GM19455 (cell line): ENCODE results near the gene MAMDC2.

ENCODE experiments used
- ATAC-seq: cut with Tn5 transposase; IDR thresholded peaks from one replicate; pipeline ENCODE4 v1.9.1; 2021; ENCODE audit not compliant: unreplicated experiment

MAMDC2 gene

DNA sequence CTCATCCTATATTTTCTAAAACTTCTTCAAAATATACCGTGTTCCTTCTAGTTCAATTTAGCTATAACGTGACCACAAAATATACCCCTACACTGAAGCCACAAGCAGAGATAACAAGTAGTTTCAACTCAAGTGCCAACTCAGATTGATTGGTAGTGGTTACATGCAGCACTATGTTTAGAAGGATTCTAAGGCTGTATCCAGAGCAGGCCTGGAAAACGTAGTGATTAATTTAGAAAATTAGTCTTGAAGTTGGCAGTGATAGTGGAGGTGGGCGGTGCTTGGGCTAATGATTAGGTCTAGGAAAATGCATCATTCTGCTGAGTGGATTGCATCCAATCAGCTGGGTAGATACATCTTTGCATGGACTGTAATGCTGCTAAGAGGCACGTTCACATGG, 61.5 kb downstream of the MAMDC2 start:
- no peak for ATAC-seq

DNA sequence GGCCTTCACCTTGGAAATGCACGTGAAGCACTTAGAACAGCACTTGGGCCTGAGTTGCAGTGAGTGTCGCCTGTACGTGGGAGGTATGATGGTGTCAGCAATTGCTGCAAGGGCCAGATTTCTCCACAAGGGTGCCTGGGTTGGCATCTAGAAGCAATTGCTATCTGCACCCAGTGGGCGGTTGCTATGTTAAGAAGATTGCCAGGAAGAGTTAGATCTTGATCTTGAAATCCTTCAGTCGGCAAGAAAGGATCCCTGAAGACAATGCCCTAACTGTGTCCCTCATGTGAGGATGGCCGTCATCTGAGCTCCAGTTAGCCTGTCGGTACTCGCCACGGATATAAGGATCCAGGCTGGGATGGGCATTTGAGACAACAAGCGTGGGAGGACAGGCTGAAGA, 62.9 kb downstream of the MAMDC2 start:
- ATAC-seq = no peak

DNA sequence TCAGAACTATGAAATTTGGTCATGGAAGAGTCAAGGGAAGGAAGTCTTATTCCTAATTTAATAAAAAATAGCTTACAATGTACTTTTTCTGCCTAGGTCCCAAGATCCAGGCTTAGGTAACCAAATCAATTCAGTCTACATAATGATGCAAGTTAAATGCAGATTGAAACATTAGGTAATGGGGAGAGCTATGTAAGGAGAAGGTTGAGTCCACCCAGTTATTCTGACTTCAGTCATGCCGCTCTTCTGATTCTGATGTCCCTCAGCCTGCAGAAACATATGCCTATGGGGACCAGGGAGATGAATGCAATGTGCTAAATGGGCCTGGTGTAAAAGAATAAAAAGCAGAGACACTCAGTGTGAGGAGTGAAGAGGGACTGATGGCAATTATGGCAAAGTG, 63.9 kb downstream of the MAMDC2 start:
- no peak for ATAC-seq

DNA sequence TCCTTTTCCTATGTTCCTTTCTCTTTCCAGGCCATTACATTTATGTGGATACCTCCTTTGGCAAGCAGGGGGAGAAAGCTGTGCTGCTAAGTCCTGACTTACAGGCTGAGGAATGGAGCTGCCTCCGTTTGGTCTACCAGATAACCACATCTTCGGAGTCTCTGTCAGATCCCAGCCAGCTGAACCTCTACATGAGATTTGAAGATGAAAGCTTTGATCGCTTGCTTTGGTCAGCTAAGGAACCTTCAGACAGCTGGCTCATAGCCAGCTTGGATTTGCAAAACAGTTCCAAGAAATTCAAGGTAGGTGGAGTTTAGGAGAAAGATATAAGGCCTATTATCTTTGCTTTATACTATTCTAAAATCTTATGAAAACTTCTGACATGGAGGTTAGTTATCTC, 64.5 kb downstream of the MAMDC2 start:
- ATAC-seq = no peak

DNA sequence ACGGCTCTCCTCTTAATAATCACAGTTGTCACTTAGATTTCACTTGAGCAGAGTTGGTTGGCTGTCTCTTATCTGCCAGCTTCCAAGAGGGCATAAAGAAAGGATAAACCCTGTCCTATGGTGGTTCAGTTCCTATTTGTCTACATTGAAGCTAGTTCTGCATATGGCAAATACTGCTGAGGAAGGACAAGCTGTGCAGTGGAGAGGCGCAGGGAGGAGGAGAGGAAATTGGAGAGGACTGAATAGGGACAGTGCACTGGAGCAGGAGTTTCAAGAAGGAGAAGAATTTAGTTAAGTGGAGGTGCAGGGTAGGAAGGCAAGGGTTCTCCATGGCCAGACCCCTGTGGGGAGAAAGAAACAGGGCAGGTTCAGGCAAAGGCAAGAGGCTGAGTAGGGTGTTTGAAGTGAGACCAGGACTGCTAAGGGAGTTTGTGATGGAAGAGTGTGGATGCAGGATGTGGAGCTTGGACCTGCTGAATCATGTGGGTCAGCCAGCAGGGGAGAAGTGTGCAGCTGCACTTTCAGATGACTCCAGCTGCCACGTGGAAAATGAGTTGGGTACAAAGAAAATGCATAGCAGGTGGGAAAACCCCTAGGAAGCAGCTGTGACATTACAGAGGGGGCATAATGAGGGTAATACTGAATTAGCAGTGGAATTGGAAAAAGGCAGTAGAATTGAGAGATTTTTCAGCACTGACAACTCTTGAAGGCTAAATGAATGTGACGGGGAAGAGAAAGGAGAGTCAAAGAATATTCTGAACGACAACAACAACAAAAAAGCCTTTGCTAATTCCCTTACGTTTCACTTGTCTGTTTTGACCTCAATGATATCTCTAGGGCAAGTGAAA, 66.8 kb downstream of the MAMDC2 start:
- ATAC-seq = no peak

DNA sequence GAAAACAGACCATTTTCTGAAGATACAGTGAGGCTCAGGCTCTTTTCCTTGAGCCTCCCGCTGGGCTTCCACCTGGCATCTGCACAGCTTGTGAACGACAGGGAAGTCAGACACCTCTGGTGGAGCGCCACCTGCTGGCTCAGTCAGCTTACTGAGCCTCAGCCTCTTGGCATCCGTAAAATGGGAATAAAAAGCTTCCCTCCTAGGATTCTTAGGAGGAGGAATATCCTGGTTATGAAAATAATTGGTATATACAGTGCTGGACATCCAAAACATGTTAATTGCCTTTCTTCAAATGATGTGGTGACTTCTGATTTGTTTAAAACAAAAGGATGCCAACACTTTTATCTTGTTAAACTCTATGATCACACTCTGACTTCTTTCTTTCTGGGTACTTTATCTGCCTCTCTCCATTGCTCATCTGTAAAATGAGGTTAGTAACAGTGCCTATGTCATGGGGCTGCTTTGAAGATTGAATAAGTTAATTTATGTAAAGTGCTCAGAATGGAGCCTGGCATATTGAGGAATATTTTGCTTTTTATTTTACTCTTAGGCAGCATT, 67.5 kb downstream of the MAMDC2 start:
- peak; percentile 73 for ATAC-seq

DNA sequence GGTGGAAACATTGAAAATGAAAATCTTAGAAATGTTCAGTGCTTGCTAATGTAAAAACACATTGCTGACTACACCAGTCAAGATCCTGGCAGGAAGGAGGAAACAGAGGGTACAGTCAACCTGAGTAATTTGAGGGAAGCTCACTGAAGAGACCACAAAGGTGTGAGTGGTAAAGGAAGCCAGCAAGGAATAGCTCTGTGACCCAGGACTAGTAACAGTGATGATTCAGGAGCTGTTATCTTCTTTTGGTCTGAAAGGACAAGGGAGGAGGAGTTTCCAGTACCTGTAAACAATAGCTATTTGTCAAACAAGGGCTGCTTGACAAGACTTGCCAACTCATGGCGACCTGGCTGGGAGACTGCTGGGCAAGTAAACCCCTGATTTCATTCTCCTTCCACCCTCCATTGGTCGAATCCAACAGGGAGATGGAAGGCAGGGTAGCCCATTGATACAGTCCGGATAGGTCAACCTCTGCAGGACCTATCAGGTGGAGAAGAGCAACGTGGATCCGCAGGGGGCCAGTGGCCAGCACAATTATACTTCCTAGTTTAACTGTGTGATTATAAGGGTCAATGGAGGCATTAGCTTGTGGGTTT, 68.1 kb downstream of the MAMDC2 start:
- ATAC-seq = no peak

DNA sequence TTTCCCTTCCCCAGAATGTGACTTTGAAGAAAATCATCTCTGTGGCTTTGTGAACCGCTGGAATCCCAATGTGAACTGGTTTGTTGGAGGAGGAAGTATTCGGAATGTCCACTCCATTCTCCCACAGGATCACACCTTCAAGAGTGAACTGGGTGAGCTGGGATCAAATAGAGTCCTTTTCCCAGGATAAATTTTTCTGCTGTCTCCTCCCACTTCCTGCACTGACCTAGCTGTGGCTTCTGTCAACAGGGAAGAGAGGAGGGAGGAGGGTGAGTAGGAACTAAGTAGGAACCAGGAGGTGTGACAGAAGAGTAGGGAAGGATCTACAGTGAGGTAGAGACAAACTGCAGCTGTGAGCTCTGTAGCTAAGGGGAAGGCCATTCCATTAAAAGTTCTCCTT, 69.3 kb downstream of the MAMDC2 start:
- no peak for ATAC-seq

DNA sequence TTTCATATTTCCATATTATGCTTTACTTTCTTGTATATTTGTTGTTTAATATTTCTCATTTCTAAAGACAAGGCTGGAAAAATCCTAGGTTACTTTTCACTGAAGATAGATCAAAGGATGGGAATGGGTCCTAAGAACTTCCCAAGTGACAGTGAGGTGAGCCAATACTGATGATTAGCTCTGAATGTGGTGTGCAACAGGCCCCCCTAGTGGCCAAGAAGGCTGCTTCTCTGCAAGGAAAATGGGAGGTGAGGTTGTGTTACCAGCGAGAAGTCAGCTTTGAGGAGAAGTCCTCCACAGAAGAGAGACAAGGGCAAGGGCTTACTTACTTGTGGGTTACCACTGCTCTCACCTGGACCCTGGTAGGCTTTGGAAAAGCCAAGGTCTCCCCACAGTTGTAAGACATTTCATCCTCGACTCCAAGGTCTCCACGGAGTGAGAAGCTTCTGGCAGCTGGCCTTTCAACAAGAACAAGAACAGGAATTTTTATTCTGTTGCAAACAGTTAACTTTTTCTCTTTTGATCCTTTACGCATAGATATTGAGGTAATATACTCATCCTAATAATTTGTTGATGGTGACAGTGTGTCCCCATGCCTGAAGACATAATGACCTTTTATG, 69.9 kb downstream of the MAMDC2 start:
- ATAC-seq = no peak

DNA sequence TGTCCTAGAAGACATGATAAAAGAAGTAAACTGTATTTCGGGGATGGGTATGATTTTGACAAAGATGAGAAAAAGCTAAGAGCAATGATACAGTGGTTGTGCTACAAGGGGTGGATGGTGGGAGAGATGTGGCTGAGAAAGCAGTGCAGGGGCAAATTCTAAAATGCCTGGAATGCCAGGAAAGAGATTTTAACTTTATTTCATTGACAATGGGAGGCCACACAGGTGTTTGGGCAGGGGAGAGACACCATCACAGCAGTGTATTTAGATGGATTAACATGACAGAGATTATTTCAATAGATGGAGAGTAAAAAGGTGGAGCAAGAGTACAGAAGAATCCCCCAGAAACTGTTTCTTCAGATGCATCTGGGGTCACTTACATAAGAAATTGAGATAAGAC, 71.2 kb downstream of the MAMDC2 start:
- ATAC-seq = no peak

DNA sequence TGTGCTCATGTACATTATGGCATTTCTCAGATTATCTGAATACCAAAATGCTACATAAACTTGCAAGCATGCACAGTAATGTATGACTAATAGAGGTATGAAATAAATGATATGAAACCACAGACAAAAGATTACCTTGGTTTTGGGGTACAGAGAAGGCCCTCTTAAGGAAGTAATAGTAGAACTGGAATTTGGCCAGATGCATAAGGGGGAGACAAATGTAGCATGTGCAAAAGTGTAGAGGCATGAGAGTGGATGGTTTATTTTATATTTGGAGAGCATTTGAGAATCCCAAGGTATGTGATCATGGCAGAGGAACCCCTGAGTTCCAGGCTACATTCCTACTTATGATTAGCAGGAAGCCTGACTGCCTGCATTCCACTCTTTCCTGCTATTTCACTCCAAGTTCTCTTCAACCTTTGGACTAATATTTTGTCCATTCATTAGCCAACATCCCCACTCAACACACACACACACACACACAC, 74.2 kb downstream of the MAMDC2 start:
- no peak for ATAC-seq

DNA sequence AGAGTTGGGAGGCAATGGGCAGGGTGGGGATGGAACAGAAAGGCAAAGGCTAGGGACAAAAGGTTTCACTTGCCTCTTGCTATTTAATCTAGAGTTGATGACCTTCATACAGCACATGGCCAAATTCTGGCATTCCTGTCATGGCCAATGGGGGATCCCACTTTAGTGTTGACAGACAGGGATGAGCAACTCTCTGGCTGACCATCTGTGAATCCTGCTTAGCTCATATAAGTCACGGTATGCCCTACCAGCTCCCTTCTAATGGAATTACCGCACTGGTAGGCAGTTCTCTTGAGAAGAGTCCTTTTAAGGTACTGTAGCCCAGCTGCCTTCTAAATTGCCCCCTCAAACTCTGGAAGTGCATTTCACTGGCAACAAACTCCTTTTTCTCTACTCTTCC, 76.1 kb downstream of the MAMDC2 start:
- no peak for ATAC-seq

DNA sequence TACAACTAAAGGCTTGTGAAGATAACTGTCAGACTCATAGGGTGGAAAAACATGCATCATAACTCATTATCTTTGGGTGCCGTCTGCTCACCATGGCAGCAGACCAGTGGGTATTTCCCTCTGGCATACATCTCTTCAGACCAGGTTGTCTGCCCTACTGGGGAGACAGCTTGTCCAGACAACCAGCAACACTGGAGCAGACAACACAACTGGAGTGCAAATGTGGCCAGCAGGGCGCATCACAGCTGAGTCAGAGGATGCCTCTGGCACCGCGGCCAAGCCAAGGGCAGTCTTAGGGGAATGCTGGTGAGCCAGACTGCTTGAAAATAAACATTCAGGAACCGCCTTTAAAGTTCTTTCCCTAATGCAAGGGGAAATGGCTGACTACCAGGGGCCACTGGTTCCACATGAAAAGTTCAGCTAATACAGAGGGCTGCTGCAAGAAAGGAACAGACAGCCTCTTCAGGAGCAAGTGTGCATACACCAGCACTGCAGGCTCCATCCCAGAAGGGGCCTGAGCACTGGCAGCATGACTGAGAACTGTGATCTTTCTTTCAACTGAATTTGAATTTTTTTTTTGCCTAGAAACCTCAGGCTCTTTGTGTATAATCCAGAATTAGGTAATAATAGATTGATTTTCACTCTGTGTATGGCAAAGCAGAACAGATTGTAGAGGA, 77.3 kb downstream of the MAMDC2 start:
- ATAC-seq = no peak

DNA sequence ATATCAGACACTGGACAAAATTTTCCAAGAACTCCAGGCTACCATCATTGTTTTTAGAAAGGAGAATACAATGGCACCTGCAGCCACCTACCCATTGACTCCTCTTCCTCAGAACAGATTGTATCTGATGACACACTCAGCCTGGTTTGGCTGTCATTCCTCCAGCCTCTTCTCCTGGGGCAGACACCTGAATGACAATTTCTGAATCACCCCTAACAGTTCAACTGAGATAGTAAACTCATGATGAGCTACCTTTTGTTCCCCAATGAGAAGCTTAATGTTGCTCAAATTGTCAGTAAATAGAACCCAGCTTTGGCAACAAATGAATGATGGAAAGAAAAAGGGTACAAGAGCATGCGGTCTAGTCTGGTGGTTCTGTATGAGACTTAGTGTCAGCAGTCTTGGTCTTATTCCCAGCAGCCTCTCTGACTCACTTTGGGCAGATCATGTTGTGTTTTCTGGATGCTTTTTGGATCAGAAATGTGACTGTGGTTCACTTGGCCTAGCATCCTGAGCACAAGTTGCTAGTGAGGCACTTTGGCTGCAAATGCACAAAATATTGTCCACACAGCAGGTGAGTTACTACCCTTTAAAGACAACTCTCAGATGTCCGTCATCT, 78.3 kb downstream of the MAMDC2 start:
- no peak for ATAC-seq

DNA sequence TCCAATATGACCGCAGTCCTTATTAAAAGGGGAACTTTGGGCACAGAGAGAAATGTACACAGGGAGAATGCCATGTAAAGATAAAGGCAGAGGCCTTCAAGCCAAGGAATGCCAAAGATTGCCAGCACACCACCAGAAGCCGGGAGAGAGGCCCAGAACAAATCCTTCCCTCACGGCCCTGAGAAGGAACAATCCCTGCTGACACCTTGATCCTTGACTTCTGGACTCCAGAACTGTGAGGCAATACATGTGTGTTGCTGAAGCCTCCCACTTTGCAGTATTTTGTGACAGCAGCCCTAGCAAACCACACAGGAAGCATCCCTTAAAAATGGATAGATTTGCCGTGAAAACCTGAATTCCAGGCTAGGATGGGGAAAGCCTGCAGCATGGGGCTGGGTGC, 80.0 kb downstream of the MAMDC2 start:
- ATAC-seq = no peak

DNA sequence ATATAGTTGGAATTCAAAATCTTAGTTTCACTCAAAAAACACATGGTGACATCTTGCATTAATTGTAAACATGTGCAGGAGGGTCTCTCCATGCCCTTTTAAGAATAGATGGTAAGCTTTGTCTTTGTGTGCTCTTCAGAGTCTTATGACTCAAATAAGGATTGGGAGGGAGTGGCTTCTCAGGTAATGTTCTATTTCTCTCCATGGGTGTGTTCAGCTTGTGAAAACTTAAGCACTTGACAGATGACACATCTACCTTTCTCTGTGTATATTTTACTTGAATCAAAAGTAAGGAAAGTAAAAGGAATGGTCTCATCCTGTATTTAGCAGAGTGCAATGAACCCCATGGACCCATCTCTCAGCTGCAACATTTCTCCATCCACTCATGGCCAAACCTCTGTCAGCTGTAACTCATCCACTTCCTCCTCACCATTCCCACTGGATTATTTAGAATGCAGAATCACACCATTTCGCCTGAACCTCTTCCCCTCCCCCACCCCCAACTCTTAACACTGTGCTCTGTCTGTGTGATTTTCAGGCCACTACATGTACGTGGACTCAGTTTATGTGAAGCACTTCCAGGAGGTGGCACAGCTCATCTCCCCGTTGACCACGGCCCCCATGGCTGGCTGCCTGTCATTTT, 82.1 kb downstream of the MAMDC2 start:
- no peak for ATAC-seq

DNA sequence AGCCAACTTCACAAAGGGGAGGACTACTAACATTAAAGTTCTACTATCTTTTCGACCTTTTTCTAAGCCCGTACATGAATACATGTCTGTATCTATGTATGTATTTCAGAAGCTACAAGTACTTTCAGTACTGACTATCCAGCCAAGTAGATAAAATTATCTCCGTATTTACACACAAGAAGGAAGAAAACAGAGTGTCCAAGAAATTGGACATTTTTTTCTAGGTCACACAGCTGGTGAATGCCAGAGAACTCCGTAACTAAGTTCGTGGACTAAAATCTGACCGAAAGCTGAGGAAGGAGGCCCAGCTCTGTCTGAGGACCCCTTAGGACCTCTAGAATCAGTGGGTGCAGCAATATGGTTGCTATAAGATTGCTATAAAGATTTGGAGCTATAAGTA, 83.4 kb downstream of the MAMDC2 start:
- no peak for ATAC-seq

DNA sequence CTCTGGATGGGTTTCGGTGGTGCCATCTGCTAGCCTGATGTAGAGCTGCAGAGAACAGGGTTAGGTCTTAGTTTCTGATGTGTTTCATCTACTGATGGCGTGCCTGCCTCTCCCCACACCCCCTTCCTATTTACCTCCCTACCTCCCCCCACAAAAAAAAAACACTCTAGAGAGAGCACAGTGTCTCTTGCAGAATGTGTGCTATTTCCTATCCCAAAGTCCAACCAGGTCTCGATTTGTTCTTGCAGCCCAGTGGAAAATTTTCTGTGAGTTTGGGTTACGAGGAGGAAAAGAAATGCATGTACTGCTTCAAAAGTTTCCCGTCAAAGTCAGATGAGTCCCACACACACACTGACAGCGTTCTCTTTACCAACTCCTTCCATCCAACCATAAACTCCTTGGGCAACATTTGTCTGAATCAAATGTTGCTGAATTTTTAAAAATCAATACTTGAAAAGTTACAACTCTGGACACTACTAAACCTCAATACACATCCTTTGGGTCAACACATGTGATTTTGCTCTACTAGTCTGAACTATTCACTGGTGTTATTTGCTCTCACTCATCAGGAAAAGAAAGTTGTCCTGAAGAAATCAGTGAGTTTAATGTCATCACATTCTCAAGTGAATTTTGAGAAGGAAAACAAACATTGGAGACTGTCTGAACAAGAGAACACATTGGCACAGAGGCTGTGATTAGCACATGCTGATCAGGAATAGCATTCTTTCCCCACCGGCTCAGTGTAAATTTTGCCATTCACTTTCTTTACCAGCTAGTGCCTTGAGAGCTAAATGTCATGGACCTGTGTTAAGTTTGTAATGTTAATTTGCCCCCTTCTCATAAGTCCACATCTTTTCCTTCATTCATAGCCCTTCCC, 84.1 kb downstream of the MAMDC2 start:
- no peak for ATAC-seq

DNA sequence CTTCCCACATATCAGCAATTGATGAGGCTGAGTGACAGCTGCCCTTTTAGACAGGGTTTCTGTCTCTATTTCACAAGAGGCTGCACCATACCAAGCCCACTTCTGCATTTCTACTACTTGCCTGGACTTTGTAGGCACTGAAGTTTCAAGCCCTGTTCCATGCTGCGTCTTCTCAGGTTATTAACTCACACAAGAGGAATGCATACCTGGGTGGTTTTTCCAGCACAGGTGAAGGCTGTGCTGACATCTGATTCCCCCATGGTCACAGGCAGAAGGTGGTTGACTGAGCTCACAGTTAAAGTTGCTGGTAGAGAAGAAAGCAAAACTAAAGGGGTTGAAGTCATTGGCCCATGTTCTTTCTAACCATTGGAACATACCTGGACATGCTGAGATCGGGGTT, 86.6 kb downstream of the MAMDC2 start:
- ATAC-seq = no peak
